ENCODE data around the gene MOCS3.

Gene MOCS3

DNA sequence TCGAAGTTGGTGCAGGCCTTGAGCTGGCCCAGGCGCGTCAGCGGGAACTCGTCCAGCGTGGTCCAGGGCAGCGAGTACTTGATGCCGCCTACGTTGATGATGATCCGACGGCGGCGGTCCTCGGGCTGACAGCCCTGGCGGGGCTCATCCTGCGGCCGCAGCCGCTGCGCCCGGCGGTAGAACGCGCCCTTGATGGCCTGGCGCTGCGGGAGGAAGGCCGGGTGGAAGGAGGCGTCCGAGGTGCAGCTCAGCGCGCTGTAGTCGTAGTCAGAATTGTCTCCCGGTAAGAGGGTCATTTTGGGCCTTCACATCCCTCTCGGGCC is 51.4 kb downstream of the MOCS3 start:
- Histone ChIP-seq H3K36me3 (no peaks in the 10 kb centered on the region), H3K27me3 (peaks cover 0 to 30% of the 10 kb centered on the region in 2 donors), H3K4me3 (no peak overlapping the region), H3K4me1 (no peaks in the 10 kb centered on the region), H3K27ac (no peak overlapping the region), H3K9me3 (no peaks in the 10 kb centered on the region)
- no peak for DNase-seq
- intact Hi-C loops (cut with DNase I; ENCODE audit: low total_unique reads), result no loop called here
- TF ChIP-seq, protein P1, sequence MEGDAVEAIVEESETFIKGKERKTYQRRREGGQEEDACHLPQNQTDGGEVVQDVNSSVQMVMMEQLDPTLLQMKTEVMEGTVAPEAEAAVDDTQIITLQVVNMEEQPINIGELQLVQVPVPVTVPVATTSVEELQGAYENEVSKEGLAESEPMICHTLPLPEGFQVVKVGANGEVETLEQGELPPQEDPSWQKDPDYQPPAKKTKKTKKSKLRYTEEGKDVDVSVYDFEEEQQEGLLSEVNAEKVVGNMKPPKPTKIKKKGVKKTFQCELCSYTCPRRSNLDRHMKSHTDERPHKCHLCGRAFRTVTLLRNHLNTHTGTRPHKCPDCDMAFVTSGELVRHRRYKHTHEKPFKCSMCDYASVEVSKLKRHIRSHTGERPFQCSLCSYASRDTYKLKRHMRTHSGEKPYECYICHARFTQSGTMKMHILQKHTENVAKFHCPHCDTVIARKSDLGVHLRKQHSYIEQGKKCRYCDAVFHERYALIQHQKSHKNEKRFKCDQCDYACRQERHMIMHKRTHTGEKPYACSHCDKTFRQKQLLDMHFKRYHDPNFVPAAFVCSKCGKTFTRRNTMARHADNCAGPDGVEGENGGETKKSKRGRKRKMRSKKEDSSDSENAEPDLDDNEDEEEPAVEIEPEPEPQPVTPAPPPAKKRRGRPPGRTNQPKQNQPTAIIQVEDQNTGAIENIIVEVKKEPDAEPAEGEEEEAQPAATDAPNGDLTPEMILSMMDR (IDR thresholded peaks at IDR 0.05), result no peak

DNA sequence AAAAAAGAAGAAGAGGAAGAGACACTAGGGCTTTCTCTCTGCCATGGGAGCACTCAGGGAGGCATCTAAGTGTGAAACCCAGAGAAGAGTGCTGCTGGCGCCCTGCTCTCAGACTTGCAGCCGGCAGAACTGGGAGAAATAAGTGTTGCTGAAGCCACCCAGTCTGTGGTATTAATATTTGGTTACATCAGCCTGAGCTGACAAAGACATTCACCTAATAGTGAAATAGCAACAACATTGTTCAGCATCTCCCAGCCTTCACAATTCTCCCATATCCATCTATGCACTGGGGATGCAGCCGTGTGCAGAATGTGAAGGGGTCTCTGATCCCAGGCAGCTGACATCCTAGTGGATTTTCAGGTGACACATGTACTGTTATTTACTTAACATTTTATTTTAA is 52.3 kb downstream of the MOCS3 start:
- TF ChIP-seq, protein P1 (IDR thresholded peaks at IDR 0.05), result no peak
- Histone ChIP-seq H3K9me3 (no peaks in the 10 kb centered on the region), H3K4me1 (no peaks in the 10 kb centered on the region), H3K27ac (no peak overlapping the region), H3K4me3 (no peak overlapping the region), H3K27me3 (peaks cover 0 to 30% of the 10 kb centered on the region in 2 donors), H3K36me3 (no peaks in the 10 kb centered on the region)
- DNase-seq, result no peak
- intact Hi-C loops (cut with DNase I; ENCODE audit: low total_unique reads), result no loop called here

DNA sequence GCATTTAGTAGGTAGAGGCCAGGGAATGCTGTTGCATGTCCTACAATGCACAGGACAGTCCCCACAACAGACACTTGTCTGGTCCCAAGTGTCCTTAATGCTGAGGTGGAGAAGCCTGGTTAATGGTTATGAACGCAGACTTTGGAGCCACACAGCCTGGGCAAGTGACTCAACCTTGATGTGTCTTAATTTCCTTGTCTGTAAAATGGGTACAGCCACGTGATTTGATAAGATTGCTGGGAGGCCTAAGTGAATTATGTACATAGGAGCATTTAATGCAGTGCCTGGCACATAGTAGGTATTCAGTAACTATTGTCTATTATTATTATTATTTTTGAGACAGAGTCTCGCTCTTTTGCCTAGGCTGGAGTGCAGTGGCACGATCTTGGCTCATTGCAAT is 52.9 kb downstream of the MOCS3 start:
- no peak for DNase-seq
- H3K27me3 ChIP-seq, result peaks cover 0 to 30% of the 10 kb centered on the region in 2 donors
- H3K4me3 ChIP-seq, result no peak overlapping the region
- no peak overlapping the region for H3K27ac ChIP-seq
- TF ChIP-seq, protein P1 (IDR thresholded peaks at IDR 0.05), result no peak
- intact Hi-C loops (cut with DNase I; ENCODE audit: low total_unique reads), result no loop called here
- no peaks in the 10 kb centered on the region for H3K36me3 ChIP-seq
- no peaks in the 10 kb centered on the region for H3K4me1 ChIP-seq
- no peaks in the 10 kb centered on the region for H3K9me3 ChIP-seq

DNA sequence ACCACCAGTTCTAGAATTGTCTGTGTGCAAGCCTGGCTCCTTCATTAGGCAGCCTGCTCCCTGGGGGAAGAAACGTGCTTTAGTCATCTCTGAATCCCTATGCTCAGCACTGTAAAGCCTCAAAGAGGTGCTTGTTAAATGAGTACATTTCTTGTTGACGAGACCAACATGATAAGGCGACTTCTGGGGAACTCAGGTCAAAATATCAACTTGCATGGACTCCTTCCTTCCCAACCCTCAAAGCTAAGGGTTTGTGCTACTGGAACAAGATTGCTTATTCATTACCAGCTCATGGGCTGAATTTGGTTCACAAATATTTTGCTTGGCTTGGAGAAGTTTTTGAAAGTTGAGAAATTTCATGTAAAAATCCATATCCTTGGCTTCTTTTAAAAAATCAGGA is 53.7 kb downstream of the MOCS3 start:
- peaks cover 0 to 30% of the 10 kb centered on the region in 2 donors for H3K27me3 ChIP-seq
- H3K9me3 ChIP-seq, result no peaks in the 10 kb centered on the region
- intact Hi-C loops (cut with DNase I; ENCODE audit: low total_unique reads), result no loop called here
- H3K27ac ChIP-seq, result no peak overlapping the region
- no peaks in the 10 kb centered on the region for H3K36me3 ChIP-seq
- TF ChIP-seq, protein P1 (IDR thresholded peaks at IDR 0.05), result no peak
- H3K4me3 ChIP-seq, result no peak overlapping the region
- no peaks in the 10 kb centered on the region for H3K4me1 ChIP-seq
- no peak for DNase-seq
